ENCODE data around the gene AKAP4.

The AKAP4 gene, protein sequence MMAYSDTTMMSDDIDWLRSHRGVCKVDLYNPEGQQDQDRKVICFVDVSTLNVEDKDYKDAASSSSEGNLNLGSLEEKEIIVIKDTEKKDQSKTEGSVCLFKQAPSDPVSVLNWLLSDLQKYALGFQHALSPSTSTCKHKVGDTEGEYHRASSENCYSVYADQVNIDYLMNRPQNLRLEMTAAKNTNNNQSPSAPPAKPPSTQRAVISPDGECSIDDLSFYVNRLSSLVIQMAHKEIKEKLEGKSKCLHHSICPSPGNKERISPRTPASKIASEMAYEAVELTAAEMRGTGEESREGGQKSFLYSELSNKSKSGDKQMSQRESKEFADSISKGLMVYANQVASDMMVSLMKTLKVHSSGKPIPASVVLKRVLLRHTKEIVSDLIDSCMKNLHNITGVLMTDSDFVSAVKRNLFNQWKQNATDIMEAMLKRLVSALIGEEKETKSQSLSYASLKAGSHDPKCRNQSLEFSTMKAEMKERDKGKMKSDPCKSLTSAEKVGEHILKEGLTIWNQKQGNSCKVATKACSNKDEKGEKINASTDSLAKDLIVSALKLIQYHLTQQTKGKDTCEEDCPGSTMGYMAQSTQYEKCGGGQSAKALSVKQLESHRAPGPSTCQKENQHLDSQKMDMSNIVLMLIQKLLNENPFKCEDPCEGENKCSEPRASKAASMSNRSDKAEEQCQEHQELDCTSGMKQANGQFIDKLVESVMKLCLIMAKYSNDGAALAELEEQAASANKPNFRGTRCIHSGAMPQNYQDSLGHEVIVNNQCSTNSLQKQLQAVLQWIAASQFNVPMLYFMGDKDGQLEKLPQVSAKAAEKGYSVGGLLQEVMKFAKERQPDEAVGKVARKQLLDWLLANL

DNA sequence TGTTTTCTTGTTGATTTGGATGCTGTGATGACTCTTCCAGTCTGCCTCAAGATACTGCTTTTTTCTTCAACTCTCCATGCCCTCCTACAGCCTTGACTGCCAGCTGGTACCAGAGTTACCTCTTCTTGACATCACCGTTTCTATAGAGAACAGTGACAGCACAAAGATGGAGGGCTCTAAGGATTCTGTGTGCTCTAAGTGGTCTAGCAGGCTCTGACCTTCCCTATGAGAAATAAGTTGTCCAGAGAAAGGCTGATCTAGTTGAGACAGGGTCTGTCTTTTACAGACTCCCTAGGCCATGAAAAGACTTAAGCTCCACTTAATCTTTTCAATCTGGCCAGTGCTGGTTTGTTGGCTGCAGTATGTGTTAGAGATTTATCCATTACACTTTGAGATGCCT lies at the start of gene AKAP4:
TSS of gene AKAP4 (minus strand) at position 101 of the 400 bp plus-strand sequence. CDS start 118 bp downstream, outside the sequence.
- DNase-seq = no peak

DNA sequence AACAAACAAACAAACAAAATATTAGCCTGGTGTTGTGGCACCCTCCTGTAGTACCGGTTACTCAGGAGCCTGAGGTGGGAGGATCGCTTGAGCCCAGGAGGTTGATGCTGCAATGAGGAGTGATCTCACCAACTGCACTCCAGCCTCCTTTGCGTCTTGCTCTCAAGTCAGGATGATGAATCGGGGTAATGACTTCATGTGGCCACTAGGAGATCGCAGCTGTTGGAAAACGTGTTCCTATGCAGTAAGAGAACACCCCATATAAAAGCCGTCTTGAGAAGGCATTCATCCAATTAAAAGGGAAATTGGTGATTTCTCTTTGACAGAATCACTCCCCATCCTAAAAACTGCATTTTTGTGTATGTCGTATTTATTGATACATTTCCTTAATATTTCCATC lies 10.7 kb upstream of the AKAP4 start:
- no peak for DNase-seq

DNA sequence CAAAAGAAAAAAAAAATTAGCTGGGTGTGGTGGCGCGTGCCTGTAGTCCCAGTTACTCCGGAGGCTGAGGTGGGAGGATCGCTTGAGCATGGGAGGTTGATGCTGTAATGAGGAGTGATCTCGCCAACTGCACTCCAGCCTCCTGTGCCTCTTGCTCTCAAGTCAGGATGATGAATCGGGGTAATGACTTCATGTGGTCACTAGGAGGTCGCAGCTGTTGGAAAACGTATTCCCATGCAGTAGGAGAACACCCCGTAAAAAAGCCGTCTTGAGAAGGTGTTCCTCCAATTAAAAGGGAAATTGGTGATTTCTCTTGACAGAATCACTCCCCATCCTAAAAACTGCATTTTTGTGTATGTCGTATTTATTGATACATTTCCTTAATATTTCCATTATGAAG lies 5.9 kb upstream of the AKAP4 start:
- no peak for DNase-seq

DNA sequence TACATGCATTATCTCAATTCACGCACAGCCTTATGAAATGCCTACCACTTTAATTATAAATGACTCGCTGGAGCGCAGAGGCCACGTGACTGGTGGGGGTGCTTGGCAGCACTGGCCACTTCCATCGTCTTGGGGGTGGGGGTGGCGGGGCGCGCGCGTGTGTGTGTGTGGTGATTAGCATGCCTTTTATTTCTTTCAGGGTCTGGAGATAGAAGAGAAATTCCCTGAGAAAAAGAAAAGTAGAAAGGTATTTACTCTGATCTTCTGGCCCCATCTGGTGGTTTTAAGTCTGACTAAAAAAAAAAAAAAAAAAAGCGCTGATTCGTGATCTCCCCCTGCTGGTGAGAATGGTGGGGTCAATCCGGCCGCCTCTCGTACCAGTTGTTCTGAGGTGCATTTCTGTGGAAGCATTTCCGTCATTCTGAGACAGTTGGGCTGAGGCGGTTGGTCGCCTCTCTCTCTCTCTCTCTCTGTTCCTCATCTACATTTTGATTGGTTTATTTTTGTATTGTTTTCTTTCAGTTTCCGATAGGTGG lies 3.6 kb upstream of the AKAP4 start, which contains the start of gene CCNB3:
TSS of gene CCNB3 (plus strand) at position 402 of the 536 bp plus-strand sequence. CDS start 80,399 bp downstream, outside the sequence.
- DNase-seq = peak; percentile 78

DNA sequence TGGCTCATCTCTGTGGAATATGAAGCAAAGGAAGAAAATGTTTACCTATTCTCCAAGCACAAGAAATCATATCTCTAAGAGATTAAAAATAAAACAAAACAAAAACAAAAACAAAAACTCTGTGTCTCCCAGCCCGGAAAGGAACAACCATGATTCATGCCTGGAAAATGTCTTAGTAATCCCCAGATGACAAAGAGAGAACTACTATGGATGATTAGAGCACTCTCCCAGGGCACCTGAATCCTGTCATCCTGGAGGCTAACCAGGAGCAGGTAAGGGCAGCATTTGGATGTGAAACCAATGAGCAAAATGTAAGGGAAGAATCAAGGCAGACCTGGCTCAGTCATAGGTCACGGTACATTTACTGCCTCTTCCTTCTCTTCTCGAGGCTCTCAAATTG lies 1.7 kb upstream of the AKAP4 start:
- no peak for DNase-seq

DNA sequence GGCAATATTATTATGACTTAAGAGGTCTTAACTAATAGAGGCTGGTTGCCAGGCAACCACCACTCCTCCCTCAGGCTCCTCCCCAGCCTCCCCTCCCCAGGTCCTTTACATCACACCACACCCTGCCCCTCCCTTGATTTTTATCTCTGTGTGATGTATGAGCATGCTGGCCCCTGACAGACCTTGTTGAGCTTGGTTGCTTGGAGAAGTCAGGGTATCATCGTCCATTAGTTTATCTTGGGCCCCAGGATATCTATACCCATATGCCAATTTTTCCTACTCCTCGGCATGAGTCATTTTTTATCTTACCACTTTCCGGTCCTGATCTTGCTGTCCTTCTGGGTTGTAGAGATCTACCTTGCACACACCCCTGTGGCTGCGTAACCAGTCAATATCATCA lies 2.5 kb downstream of the AKAP4 start:
- DNase-seq = no peak

DNA sequence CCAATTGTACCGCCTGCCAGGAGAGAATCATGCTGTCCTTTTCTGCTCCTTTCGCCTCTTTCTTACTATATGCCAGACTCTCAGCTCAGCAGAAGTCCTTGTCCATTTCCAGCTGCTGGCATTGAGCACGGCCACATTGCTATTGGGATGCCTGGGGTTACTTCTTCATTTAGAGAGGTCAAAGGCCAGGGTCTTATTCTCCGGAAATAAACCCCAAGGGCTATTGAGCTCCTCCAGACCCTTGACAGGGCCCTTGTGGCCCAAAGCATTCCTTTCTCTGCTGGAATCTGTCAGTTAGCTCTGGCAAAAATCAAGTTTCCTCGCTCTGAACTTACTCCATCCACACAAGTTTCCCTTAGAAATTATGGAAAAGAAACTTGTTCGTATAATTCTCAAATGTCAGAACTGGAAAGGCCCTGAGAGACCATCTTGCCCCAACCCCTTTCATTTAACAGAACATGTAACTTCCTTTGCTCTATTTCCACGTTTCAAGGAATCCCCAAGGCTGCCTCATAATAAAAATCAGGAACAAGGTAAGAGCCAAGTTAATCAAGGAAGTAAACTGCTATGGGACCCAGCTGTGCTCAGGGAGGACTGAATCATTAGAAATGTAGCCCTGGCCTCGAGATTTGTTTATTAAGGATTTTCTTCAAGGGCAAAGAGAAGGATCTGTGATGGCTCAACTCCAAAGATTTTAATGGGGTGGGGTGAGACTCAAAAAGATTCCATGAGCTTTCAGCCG lies 11.8 kb downstream of the AKAP4 start:
- DNase-seq = no peak

DNA sequence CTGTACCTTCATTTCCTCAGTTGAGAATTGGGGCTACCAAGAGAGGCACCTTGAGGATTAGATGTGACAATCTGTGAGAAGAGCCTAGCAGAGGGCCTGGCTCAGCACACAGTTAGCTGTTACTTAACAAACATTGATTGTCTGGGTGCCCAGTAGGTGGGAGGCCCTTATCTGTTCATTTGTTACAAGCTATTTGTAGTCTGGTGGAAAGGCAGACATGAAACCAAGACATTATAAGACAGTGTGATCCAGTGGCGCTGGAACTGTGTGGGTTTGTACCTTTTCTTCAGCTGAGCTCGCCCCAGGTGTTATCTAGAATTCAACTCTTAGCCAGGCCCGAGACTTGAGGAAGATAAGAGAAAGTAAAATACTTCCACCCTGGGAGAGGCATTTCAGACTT lies 16.9 kb downstream of the AKAP4 start:
- no peak for DNase-seq

DNA sequence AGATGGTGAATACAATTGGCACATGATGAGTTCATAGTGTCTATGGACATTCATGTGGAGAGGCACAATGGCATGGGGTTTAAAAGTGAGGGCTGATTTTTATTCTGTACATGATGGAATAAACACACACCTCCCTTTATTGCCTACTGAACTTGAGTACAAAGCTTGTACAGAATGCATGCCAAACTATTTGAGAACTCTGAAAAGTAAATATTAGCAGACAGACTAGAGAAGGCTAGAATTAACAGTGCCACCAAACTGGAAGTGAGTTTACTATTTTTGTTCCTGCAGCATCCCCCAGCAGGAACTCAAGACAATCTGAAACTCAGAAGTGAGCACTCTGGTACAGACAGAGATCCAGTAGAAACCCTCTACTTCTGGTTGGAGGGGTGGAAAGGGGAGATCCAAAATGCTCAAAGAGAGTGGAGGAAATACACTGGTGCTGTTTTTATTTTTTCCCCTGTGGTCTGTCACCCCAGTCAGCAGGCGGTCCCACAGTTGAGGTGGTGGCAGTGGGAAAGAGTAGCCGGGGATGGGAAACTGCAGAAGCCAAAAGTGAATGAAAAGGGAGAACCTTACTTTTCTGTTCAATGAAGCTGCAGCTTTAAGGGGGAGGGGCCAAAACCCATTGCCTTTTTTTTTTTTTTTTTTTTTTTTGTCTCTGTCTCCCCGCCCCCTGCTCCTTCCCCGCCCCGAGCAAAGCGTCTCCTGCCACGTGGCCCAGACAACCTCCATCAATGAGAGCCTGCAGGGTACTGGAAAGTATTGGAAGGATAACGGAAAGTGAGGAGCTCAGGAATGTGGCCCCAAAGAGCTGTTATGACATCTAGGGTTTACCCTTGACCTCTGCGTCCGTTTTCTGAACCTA lies 20.5 kb downstream of the AKAP4 start:
- DNase-seq = no peak

DNA sequence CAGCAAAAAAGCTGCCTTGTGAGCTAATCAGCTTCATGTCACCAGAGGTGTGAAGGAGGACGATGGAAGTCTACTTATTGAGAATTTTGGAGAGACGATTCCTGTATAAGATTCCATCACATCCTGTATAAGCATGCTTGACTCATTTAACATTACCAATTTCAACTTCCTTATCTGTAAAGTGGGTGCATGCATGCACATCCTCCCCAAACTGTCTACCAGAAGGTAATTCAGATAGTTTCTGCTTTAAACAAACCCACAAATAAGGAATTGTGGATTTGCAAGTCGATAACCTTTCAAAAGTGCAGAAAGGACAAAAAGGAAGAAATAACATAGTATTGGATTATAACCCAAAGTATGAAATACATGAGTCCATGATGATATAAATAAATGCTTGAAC lies 31.1 kb downstream of the AKAP4 start:
- no peak for DNase-seq

DNA sequence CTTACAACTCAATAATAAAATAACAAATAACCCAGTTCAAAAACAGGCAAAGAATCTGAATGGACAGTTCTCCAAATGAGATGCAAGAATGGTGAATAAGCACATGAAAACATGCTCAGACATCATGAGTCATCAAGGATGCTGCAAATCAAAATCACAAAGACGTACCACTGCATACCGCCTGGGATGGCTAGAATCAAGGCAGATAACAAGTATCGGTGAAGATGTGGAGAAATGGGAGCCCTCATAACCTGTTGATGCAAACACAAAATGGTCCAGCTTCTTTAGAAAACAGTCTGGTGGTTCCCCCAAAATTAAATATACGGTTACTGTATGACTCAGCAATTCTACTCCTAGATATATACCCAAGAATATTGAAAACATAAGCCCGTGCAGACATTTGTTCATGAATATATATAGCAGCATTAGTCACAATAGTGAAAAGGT lies 32.5 kb downstream of the AKAP4 start:
- DNase-seq = no peak

DNA sequence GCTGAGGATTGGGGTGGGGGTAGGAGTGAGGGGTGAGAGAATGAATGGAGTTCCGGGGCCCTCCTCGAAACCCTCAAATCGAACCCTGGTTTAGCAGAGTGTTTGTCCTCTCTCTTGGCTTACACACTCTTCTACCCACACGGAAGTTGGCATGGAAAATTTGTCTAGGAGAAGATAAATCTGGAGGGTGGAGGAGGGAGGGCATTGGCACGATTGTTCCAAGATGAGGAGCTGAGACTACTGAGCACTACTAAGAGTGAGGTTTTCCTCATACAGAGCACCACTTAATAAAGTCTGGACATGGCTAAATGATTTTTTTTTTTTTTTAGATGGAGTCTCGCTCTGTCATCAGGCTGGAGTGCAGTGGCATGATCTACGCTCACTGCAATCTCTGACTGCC lies 33.4 kb downstream of the AKAP4 start:
- DNase-seq = no peak

DNA sequence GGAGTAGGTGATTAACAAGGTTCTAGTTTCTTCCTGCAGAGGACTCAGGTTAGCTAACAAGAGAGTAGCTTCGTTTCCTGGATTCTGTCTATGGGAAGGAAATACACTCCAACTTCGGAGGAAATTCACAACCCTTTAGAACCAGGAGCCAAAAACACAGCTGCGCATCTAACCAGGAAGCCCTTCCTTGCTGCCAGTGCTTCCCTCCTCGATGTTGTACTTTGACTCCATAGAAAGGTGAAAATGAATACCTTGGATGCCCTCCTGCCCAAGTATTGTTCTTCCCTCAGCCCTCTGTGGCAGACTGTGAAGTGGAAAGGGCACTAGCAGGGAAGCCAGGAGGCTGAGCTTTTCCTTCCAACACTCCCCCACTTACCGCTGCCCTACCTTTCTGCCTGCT lies 35.1 kb downstream of the AKAP4 start:
- no peak for DNase-seq

DNA sequence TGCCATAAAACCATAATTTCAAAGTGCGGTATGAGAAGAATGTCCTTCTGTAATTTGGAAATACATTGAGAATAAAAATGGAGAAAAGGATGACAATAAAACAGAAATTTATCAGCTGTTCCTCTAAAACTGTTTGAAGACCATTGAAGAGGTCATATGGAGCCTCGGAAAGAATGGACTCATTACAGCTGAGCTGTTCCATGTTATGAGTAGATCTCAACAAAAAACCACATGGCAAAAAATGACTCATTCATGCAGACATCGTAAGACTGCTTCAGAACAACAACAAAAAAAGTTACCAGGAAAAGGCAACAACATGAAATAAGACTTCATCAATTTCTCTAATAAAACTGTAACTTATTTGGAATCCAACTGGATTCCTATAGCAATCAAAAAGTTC lies 39.7 kb downstream of the AKAP4 start:
- DNase-seq = no peak

DNA sequence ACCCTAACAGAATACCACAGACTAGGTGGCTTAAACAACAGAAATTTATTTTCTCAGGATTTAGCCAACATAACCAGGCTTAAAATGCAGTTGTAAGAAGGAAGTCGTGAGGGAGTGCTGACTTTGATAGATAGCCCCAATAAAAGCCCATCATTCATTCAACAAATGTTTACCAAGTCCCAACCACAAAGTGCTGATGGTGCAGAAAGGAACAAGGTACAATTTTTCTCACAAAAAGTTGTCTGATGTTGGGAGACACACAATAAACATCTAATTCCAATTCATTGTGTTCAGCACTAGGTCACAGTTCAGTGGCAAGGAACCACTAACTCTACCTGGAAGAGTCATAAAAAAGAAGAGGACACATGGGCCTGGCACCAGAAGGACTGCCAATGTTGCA lies 42.2 kb downstream of the AKAP4 start:
- DNase-seq = no peak

DNA sequence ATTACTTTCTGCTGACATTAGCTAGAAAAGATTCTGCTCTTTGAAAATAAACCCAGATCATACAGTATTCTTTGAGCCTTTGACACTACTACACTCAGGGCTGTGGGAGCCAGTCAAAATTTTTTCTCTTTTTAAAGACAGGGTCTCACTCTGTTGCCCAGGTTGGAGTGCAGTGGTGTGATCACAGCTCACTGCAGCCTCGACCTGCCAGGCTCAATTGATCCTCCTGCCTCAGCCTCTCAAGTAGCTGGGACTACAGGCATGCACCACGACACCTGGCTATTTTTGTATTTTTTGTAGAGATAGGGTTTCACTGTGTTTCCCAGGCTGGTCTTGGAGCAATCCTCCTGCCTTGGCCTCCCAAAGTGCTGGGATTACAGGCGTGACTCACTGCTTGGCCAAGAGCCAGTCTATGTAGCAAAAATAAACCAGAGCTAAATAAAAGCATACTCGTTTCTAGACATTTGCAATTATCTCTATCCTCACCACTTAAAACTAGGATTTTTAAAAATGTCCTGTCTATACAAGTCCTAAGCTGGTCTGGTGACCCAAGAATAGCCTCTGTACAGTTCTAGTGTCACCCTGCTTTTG lies 43.2 kb downstream of the AKAP4 start:
- no peak for DNase-seq

DNA sequence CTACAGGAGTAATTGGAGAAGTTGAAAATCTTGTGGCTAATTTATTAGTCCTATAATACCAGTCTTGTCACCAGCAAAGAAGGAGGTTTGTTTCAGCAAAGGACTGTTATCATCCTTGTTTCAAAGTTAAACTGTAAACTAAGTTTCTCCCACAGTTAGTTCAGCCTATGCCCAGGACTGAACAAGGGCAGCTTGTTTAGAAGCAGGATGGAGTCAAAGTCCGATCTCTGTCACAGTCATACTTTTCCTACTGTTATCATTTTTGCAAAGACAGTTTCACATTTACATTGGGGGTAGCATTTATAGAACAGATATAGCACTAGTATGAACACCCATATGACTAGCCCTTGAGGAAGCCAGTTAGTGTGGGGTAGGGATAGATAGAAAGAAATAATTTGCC lies 46.4 kb downstream of the AKAP4 start:
- no peak for DNase-seq

DNA sequence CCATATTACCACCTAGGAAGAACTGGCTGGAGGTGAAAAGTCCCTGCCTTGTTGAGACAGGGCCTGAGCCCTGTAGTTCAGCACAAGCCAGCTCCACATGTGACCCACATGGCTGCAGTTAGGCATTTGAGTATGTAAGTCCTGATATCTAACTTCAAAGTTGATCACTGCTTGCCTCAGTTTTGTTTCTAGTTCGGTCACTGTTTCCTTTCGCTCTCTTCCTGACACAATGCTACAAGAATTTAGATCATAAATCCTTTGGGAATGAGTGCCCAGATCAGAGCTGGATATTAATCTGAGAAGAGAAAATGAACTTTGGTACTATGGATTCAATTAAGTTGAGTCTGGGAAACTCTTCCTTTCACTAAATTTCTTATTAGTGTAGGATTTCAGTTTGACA lies 48.4 kb downstream of the AKAP4 start:
- no peak for DNase-seq

DNA sequence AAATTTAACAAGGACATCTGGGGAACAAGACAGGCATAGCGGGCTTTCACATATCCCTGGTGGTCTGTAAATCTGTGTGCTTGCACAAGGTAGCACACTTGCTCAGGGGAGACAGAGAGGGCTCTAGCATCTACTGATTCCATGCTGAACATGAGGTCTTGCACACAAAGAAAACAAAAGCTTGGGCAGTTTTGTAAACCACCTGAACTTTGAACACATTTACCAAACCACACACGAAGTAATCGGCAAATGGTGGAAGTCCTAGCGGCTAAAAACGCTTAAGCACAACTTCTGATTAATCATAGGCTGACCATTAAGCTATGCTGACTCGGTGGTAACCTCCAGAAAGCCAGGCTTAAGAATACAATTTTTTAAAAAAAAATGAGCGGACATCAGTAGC lies 52.8 kb downstream of the AKAP4 start:
- no peak for DNase-seq
